GM23338 (cell line): ENCODE results near the gene IGFBP5. TPM values are rescaled to one million over a fixed set of nuclear protein-coding genes. Genes with fewer than 3 reads are reported as not detected.

Source experiments
- EZH2 ChIP-seq: fragments of 200-600 bp; sonication (generic); IDR thresholded peaks from one replicate; pipeline ENCODE4 v1.8.0; 2017; ENCODE audit warnings: antibody characterized with exemption, mild to moderate bottlenecking, low read depth; ENCODE audit not compliant: unreplicated experiment
- EZH2phosphoT487 ChIP-seq: fragments of 200-600 bp; sonication (generic); IDR thresholded peaks from one replicate; pipeline ENCODE4 v1.8.1; 2018; ENCODE audit warnings: antibody characterized with exemption; ENCODE audit not compliant: unreplicated experiment
- POLR2AphosphoS5 ChIP-seq: IDR thresholded peaks from 2 replicates; pipeline ENCODE4 v1.6.1; 2016; ENCODE audit warnings: antibody characterized with exemption, low read depth
- STAT1 ChIP-seq: IDR thresholded peaks from one replicate; pipeline ENCODE4 v1.6.1; 2016; ENCODE audit warnings: antibody characterized with exemption; ENCODE audit not compliant: unreplicated experiment
- ZNF114 ChIP-seq: fragments of 250-450 bp; sonication (Bioruptor Pico); IDR thresholded peaks from 2 replicates; pipeline ENCODE4 v1.5.0; 2020; ENCODE audit warnings: mild to moderate bottlenecking, moderate library complexity
- ZNF462 ChIP-seq: fragments of 250-450 bp; sonication (Bioruptor Pico); IDR thresholded peaks from 2 replicates; pipeline ENCODE4 v1.5.0; 2020; ENCODE audit warnings: mild to moderate bottlenecking, moderate library complexity
- polyA plus RNA-seq: library from polyadenylated mRNA; unstranded; fragments of >200 nt; fragmentation: Nextera tagmentation; extraction: Ambion mirVana; gene quantifications from 2 replicates; pipeline ENCODE4 v1.2.1, GENCODE V29; 2016
- total RNA-seq: library from RNA; depleted of rRNA; stranded (reverse); fragments of >200 nt; shearing (Covaris generic); gene quantifications from 2 replicates; pipeline ENCODE4 v1.2.3, GENCODE V29; 2014
- TF ChIP-seq, protein P1 (sequence below): IDR thresholded peaks from 2 replicates; pipeline ENCODE4 v1.6.1; 2016; ENCODE audit warnings: antibody characterized with exemption
- TF ChIP-seq, protein P2 (sequence below), 2 experiments: fragments of 200-600 bp in 1 of 2; sonication (generic) in 1 of 2; conservative IDR thresholded peaks; 2 replicates each; pipeline versions ENCODE4 v1.5.1 to v1.6.1; 2016 to 2017; ENCODE audit warnings: antibody characterized with exemption in 2 of 2, low read depth in 2 of 2, mild to moderate bottlenecking in 2 of 2, moderate library complexity in 1 of 2

The IGFBP5 gene
- total and polyA plus RNA-seq, 2 experiments from 2014 or later: 0.70 to 2.5 TPM

DNA sequence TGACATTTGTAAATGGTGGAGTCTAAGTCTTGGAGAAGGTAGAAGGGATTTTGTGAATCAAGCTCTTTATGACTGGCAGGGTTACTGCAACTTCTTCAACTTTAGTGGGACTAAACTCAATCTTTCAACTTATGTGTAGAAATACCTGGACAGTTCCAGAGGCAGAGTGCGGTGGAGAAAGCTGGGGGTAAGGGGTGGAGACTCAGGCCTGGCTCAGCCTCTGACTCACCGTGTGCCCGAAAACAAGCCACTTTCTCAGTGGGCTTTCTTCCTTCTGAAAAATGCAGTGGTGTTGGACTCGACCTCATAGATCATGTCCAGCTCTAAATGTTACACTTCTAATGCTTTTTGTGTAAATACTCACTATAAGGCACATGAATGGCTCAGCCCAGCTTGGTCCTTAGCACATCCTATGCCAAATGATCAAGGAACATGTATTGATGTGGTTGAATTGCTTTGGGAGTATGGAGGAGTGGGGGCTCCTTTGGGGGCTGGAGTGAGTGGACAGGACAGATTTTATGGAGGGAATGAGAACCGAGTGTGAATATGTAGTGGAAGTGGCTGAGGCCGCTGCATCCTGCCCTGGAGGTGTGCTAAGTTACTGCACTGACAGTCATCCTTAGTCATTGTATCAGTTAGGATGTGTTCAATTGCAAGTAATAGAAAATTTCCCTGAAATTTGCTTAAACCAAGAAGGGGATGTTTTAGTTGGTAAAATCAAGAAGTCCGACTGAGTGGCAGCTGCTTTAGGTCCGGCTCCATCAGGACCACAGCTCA is 32.2 kb upstream of the IGFBP5 start (continued):
- TF ChIP-seq ZNF462: no peak
- TF ChIP-seq POLR2AphosphoS5: no peak
- no peak for TF ChIP-seq STAT1
- no peak for TF ChIP-seq ZNF114 (CRISPR knock-in tag)
- TF ChIP-seq, protein P1, sequence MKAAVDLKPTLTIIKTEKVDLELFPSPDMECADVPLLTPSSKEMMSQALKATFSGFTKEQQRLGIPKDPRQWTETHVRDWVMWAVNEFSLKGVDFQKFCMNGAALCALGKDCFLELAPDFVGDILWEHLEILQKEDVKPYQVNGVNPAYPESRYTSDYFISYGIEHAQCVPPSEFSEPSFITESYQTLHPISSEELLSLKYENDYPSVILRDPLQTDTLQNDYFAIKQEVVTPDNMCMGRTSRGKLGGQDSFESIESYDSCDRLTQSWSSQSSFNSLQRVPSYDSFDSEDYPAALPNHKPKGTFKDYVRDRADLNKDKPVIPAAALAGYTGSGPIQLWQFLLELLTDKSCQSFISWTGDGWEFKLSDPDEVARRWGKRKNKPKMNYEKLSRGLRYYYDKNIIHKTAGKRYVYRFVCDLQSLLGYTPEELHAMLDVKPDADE: no peak
- no peak for TF ChIP-seq EZH2
- TF ChIP-seq EZH2phosphoT487: no peak
- TF ChIP-seq, protein P2, sequence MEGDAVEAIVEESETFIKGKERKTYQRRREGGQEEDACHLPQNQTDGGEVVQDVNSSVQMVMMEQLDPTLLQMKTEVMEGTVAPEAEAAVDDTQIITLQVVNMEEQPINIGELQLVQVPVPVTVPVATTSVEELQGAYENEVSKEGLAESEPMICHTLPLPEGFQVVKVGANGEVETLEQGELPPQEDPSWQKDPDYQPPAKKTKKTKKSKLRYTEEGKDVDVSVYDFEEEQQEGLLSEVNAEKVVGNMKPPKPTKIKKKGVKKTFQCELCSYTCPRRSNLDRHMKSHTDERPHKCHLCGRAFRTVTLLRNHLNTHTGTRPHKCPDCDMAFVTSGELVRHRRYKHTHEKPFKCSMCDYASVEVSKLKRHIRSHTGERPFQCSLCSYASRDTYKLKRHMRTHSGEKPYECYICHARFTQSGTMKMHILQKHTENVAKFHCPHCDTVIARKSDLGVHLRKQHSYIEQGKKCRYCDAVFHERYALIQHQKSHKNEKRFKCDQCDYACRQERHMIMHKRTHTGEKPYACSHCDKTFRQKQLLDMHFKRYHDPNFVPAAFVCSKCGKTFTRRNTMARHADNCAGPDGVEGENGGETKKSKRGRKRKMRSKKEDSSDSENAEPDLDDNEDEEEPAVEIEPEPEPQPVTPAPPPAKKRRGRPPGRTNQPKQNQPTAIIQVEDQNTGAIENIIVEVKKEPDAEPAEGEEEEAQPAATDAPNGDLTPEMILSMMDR (conservative IDR thresholded peaks at IDR 0.05; ENCODE audit: low read depth in 2 of 2): no peak
